CD14-positive monocyte (primary cell): Measurements from ENCODE around the gene NAA38. TPM values are rescaled to one million over a fixed set of nuclear protein-coding genes. Genes with fewer than 3 reads are reported as not detected.

Experiments used
- DNase-seq, 3 donors: peaks; one replicate each; pipeline ENCODE4 v3.0.0-alpha.2; 2011 to 2022
- H2AFZ ChIP-seq: 2 replicates; pipeline ENCODE4 v1.6.0; 2012; ENCODE audit warnings: mild to moderate bottlenecking, low read depth, low read length, inconsistent platforms; ENCODE audit not compliant: insufficient read depth, poor library complexity, severe bottlenecking
- H3K27ac ChIP-seq, 2 donors: 1 replicate in 1 of 2; 2 replicates in 1 of 2; pipeline ENCODE4 v1.5.1; 2012 to 2013; ENCODE audit warnings: low read length in 2 of 2, control low read depth in 1 of 2, inconsistent platforms in 1 of 2, low read depth in 1 of 2, mild to moderate bottlenecking in 1 of 2
- H3K27me3 ChIP-seq, 2 donors: one replicate each; pipeline versions ENCODE4 v1.6.0 to v1.6.1; 2011 to 2013; ENCODE audit warnings: low read length in 2 of 2; ENCODE audit not compliant: control insufficient read depth in 2 of 2, insufficient read depth in 2 of 2
- H3K36me3 ChIP-seq, 2 donors: replicated peaks in 1 of 2; 1 replicate in 1 of 2; 2 replicates in 1 of 2; pipeline versions ENCODE4 v1.5.1 to v1.6.1; 2012 to 2013; ENCODE audit warnings: low read length in 2 of 2, control low read depth in 1 of 2, inconsistent platforms in 1 of 2, mild to moderate bottlenecking in 1 of 2; ENCODE audit not compliant: insufficient read depth in 2 of 2, control insufficient read depth in 1 of 2
- H3K4me1 ChIP-seq, 2 donors: 1 replicate in 1 of 2; 2 replicates in 1 of 2; pipeline versions ENCODE4 v1.5.1 to v1.6.1; 2012 to 2013; ENCODE audit warnings: low read length in 2 of 2, control low read depth in 1 of 2, inconsistent platforms in 1 of 2, mild to moderate bottlenecking in 1 of 2, moderate library complexity in 1 of 2; ENCODE audit not compliant: insufficient read depth in 2 of 2, control insufficient read depth in 1 of 2
- H3K4me2 ChIP-seq: replicated peaks from 2 replicates; pipeline ENCODE3; 2012; ENCODE audit warnings: low read length, moderate library complexity, mild to moderate bottlenecking; ENCODE audit not compliant: poor library complexity, severe bottlenecking; ENCODE audit errors: extremely low read depth
- H3K4me3 ChIP-seq, 3 experiments: fragments of 200-600 bp in 1 of 3; sonication (generic) in 1 of 3; replicated peaks in 1 of 3; 1 replicate in 2 of 3; 2 replicates in 1 of 3; pipeline ENCODE4 v1.5.1; 2011 to 2013; ENCODE audit warnings: low read length in 3 of 3, mild to moderate bottlenecking in 3 of 3, control low read depth in 2 of 3, low read depth in 2 of 3, inconsistent platforms in 1 of 3, moderate library complexity in 1 of 3
- H3K79me2 ChIP-seq: 2 replicates; pipeline ENCODE4 v1.6.0; 2012; ENCODE audit warnings: mild to moderate bottlenecking, control low read depth, inconsistent platforms, low read length, moderate library complexity; ENCODE audit not compliant: insufficient read depth
- H3K9ac ChIP-seq: 2 replicates; pipeline ENCODE4 v1.6.0; 2017; ENCODE audit warnings: low read length, mild to moderate bottlenecking; ENCODE audit not compliant: insufficient read depth, poor library complexity, severe bottlenecking
- H3K9me3 ChIP-seq, 2 donors: replicated peaks in 1 of 2; 1 replicate in 1 of 2; 2 replicates in 1 of 2; pipeline versions ENCODE4 v1.5.1 to v1.6.1; 2012 to 2013; ENCODE audit warnings: low read length in 2 of 2, control low read depth in 1 of 2; ENCODE audit not compliant: control insufficient read depth in 1 of 2, insufficient read depth in 1 of 2
- H4K20me1 ChIP-seq: 2 replicates; pipeline ENCODE4 v1.6.0; 2012; ENCODE audit warnings: mild to moderate bottlenecking, low read length, control low read depth, moderate library complexity; ENCODE audit not compliant: insufficient read depth
- H3K27ac Mint-ChIP-seq, 7 donors: one replicate each; pipeline ENCODE4 v1.8.0; 2020; ENCODE audit warnings: mild to moderate bottlenecking in 7 of 7, mixed read lengths in 7 of 7, moderate library complexity in 6 of 7, inconsistent platforms in 2 of 7
- H3K27me3 Mint-ChIP-seq, 3 donors: one replicate each; pipeline ENCODE4 v1.8.0; 2021 to 2022; ENCODE audit warnings: low read depth in 3 of 3, mild to moderate bottlenecking in 3 of 3, mixed read lengths in 3 of 3, moderate library complexity in 3 of 3, inconsistent platforms in 1 of 3
- H3K36me3 Mint-ChIP-seq, 2 donors: one replicate each; pipeline ENCODE4 v1.8.0; 2020; ENCODE audit warnings: mixed read lengths in 2 of 2, inconsistent platforms in 1 of 2, mild to moderate bottlenecking in 1 of 2
- H3K4me1 Mint-ChIP-seq: one replicate; pipeline ENCODE4 v1.8.0; 2020; ENCODE audit warnings: mild to moderate bottlenecking, mixed read lengths
- H3K4me3 Mint-ChIP-seq, 2 donors: one replicate each; pipeline ENCODE4 v1.8.0; 2020; ENCODE audit warnings: mild to moderate bottlenecking in 2 of 2, mixed read lengths in 2 of 2, moderate library complexity in 1 of 2
- H3K9me3 Mint-ChIP-seq, 7 donors: one replicate each; pipeline ENCODE4 v1.8.0; 2020 to 2022; ENCODE audit warnings: mixed read lengths in 7 of 7, mild to moderate bottlenecking in 6 of 7, moderate library complexity in 6 of 7, inconsistent platforms in 2 of 7
- WGBS: methylation state at CpG from one replicate; pipeline ENCODE4 v1.1.5; 2013; ENCODE audit warnings: missing lambda C conversion rate; ENCODE audit not compliant: insufficient coverage; 5-methylcytosine and 5-hydroxymethylcytosine counted together
- intact Hi-C, 2 donors: fragments of 100-400 bp; cut with micrococcal nuclease; formaldehyde crosslinking; loops; one replicate each; pipeline versions ENCODE4 v1.15.0 to v1.15.1; 2023
- polyA plus RNA-seq, 3 donors: library from polyadenylated mRNA; depleted of rRNA in 1 of 3; unstranded in 2 of 3; stranded (reverse) in 1 of 3; fragments of 300-500 nt in 2 of 3; fragments of >200 nt in 1 of 3; fragmentation: Illumina TruSeq in 2 of 3; gene quantifications; 1 replicate in 2 of 3; 2 replicates in 1 of 3; pipeline ENCODE4 v1.2.3, GENCODE V29; 2012 to 2021
- TF ChIP-seq, protein P1 (sequence below): fragments of 200-600 bp; IDR thresholded peaks from one replicate; pipeline ENCODE4 v1.8.0; 2022; ENCODE audit warnings: antibody characterized with exemption, mild to moderate bottlenecking

The NAA38 gene
- polyA plus RNA-seq, 3 donors = 63.8 to 197 (median 148) TPM

- Mint-ChIP-seq H3K9me3 (peaks cover 0 to 2% (median 0%) of the 10 kb centered on the region in 7 donors), H3K4me3 (peak within 1 kb of the TSS; percentile 91 to 92), H3K36me3 (no peaks in the 10 kb centered on the region), H3K27ac (peak within 1 kb of the TSS; percentile 97 to 100 (median 98)), H3K4me1 (peaks cover 36% of the 10 kb centered on the region), H3K27me3 (peaks cover 10 to 12% (median 11%) of the 10 kb centered on the region in 3 donors)
- H3K9ac ChIP-seq = peak within 1 kb of the TSS; percentile 91
- WGBS = 1% methylated on average over 29 of the region's 49 CpGs
- TF ChIP-seq, protein P1, sequence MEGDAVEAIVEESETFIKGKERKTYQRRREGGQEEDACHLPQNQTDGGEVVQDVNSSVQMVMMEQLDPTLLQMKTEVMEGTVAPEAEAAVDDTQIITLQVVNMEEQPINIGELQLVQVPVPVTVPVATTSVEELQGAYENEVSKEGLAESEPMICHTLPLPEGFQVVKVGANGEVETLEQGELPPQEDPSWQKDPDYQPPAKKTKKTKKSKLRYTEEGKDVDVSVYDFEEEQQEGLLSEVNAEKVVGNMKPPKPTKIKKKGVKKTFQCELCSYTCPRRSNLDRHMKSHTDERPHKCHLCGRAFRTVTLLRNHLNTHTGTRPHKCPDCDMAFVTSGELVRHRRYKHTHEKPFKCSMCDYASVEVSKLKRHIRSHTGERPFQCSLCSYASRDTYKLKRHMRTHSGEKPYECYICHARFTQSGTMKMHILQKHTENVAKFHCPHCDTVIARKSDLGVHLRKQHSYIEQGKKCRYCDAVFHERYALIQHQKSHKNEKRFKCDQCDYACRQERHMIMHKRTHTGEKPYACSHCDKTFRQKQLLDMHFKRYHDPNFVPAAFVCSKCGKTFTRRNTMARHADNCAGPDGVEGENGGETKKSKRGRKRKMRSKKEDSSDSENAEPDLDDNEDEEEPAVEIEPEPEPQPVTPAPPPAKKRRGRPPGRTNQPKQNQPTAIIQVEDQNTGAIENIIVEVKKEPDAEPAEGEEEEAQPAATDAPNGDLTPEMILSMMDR = no peak
- H2AFZ ChIP-seq = peak within 1 kb of the TSS; percentile 46
- intact Hi-C loops = loop anchor here (1.0 to 10.0 kb wide), 4 partner anchors 10 to 321 kb away; partner anchors contain the start of genes NAA38 (in 1 of the 2) and PER1 (in 1 of the 2)
- peak within 1 kb of the TSS; percentile 93 to 98 for H3K27ac ChIP-seq
- no peaks in the 10 kb centered on the region for H3K9me3 ChIP-seq
- no peaks in the 10 kb centered on the region for H3K36me3 ChIP-seq
- no peaks in the 10 kb centered on the region for H3K27me3 ChIP-seq
- peaks cover 43 to 52% of the 10 kb centered on the region in 2 donors for H3K4me1 ChIP-seq
- H3K79me2 ChIP-seq = peaks cover 18% of the 10 kb centered on the region
- peak within 1 kb of the TSS; percentile 95 for H3K4me2 ChIP-seq
- peak within 1 kb of the TSS; percentile 40 to 92 (median 72) for H3K4me3 ChIP-seq
- H4K20me1 ChIP-seq = no peaks in the 10 kb centered on the region
- DNase-seq = peak; percentile 91 to 94 (median 93)
Observed at GRCh38 chr17:7833795-7834541, 23.4 kb downstream of the NAA38 start, which contains the start of gene KDM6B. TSS of gene KDM6B (plus strand) at chr17:7834217. CDS start at chr17:7845555, 11,338 bp downstream.

GRCh38 chr17:7833011-7833794, 24.2 kb downstream of the NAA38 start:
- H3K4me2 ChIP-seq = peak overlapping the region; percentile 95
- no peaks in the 10 kb centered on the region for H3K36me3 ChIP-seq
- no peak for DNase-seq
- H4K20me1 ChIP-seq = no peaks in the 10 kb centered on the region
- TF ChIP-seq, protein P1 = no peak
- Mint-ChIP-seq H3K9me3 (peaks cover 0 to 2% (median 0%) of the 10 kb centered on the region in 7 donors), H3K36me3 (no peaks in the 10 kb centered on the region), H3K4me3 (peak overlapping the region; percentile 73 to 82), H3K27me3 (peaks cover 10 to 12% (median 10%) of the 10 kb centered on the region in 3 donors), H3K27ac (peak overlapping the region; percentile 67 to 100 (median 85)), H3K4me1 (peaks cover 29% of the 10 kb centered on the region)
- no peaks in the 10 kb centered on the region for H3K27me3 ChIP-seq
- peak overlapping the region; percentile 91 for H3K9ac ChIP-seq
- 60% methylated on average over 18 of the region's 19 CpGs for WGBS
- peak overlapping the region in 2 of 3 experiments; percentile 72 to 92 for H3K4me3 ChIP-seq
- H3K4me1 ChIP-seq = peaks cover 37 to 45% of the 10 kb centered on the region in 2 donors
- intact Hi-C loops = loop anchor here in 1 of 2 donors (10.0 kb wide), 1 partner anchor 322 kb away; the partner anchor contains the start of gene PER1
- peak overlapping the region in 1 of 2 donors; percentile 98 for H3K27ac ChIP-seq
- peak overlapping the region; percentile 46 for H2AFZ ChIP-seq
- H3K9me3 ChIP-seq = no peaks in the 10 kb centered on the region
- peaks cover 15% of the 10 kb centered on the region for H3K79me2 ChIP-seq
